B cell (primary cell): ENCODE measurements around the gene ATIC. TPM values are rescaled to one million over a fixed set of nuclear protein-coding genes. Genes with fewer than 3 reads are reported as not detected.

Experiments
- ATAC-seq: fragments of 200-7000 bp; cut with Tn5 transposase; one replicate; pipeline ENCODE4 v1.10.0; 2021; ENCODE audit warnings: low read depth, mild to moderate bottlenecking, moderate number of reproducible peaks, moderate library complexity
- CTCF ChIA-PET: fragments of 350-600 bp; sonication (Branson Sonifier 250); formaldehyde crosslinking; loops from one replicate; lab custom pipeline; 2021; ENCODE audit warnings: antibody characterized with exemption, inconsistent platforms; lab: Charles Lee
- POLR2A ChIA-PET: fragments of 350-600 bp; sonication (Branson Sonifier 250); formaldehyde crosslinking; loops from one replicate; lab custom pipeline; 2021; ENCODE audit warnings: antibody characterized with exemption; lab: Charles Lee
- DNase-seq: peaks from one replicate; pipeline ENCODE4 v3.0.0; 2013
- H2AFZ ChIP-seq: 2 replicates; pipeline ENCODE4 v1.6.1; 2012; ENCODE audit warnings: mild to moderate bottlenecking, low read depth, low read length; ENCODE audit not compliant: insufficient read depth, poor library complexity, severe bottlenecking
- H3K27ac ChIP-seq, 2 donors: 1 replicate in 1 of 2; 2 replicates in 1 of 2; pipeline ENCODE4 v1.5.1; 2012 to 2013; ENCODE audit warnings: low read length in 2 of 2, mild to moderate bottlenecking in 2 of 2, moderate library complexity in 1 of 2
- H3K27me3 ChIP-seq, 4 experiments: fragments of 200-600 bp in 1 of 4; sonication (generic) in 1 of 4; replicated peaks in 1 of 4; 1 replicate in 2 of 4; 2 replicates in 2 of 4; pipeline versions ENCODE4 v1.6.1 to v1.7.0; 2013 to 2016; ENCODE audit warnings: low read length in 3 of 4, mild to moderate bottlenecking in 2 of 4, mixed read lengths in 1 of 4, moderate library complexity in 1 of 4; ENCODE audit not compliant: insufficient read depth in 4 of 4, control insufficient read depth in 3 of 4; ENCODE audit errors: control extremely low read depth in 1 of 4
- H3K36me3 ChIP-seq, 2 experiments: replicated peaks in 1 of 2; 1 replicate in 1 of 2; 2 replicates in 1 of 2; pipeline versions ENCODE4 v1.6.1 to v1.7.1; 2013; ENCODE audit warnings: low read length in 1 of 2; ENCODE audit not compliant: insufficient read depth in 2 of 2, control insufficient read depth in 1 of 2; ENCODE audit errors: control extremely low read depth in 1 of 2, extremely low read depth in 1 of 2
- H3K4me1 ChIP-seq, 2 donors: fragments of 200-600 bp in 1 of 2; sonication (generic) in 1 of 2; 1 replicate in 1 of 2; 2 replicates in 1 of 2; pipeline versions ENCODE4 v1.5.1 to v1.6.1; 2013 to 2017; ENCODE audit warnings: low read length in 2 of 2; ENCODE audit not compliant: control insufficient read depth in 2 of 2, insufficient read depth in 2 of 2
- H3K4me2 ChIP-seq: replicated peaks from 2 replicates; pipeline ENCODE3; 2012; ENCODE audit warnings: mild to moderate bottlenecking, low read depth, low read length; ENCODE audit not compliant: poor library complexity, severe bottlenecking
- H3K4me3 ChIP-seq, 5 experiments: fragments of 200-600 bp in 1 of 5; sonication (generic) in 1 of 5; 1 replicate in 3 of 5; 2 replicates in 2 of 5; pipeline versions ENCODE4 v1.5.1 to v1.7.0; 2011 to 2016; ENCODE audit warnings: low read length in 4 of 5, mild to moderate bottlenecking in 4 of 5, low read depth in 2 of 5, control low read depth in 1 of 5, moderate library complexity in 1 of 5; ENCODE audit not compliant: insufficient read depth in 1 of 5; ENCODE audit errors: control extremely low read depth in 1 of 5, extremely low read depth in 1 of 5
- H3K79me2 ChIP-seq: fragments of 200-600 bp; sonication (generic); one replicate; pipeline ENCODE4 v1.6.0; 2016; ENCODE audit warnings: low read length; ENCODE audit not compliant: control insufficient read depth, insufficient read depth
- H3K9ac ChIP-seq: fragments of 200-600 bp; sonication (generic); 2 replicates; pipeline ENCODE4 v1.6.1; 2017; ENCODE audit warnings: mild to moderate bottlenecking, low read length, moderate library complexity
- H3K9me3 ChIP-seq, 3 donors: one replicate each; pipeline versions ENCODE4 v1.6.1 to v1.7.1; 2013; ENCODE audit warnings: low read length in 2 of 3; ENCODE audit not compliant: control insufficient read depth in 2 of 3, insufficient read depth in 1 of 3; ENCODE audit errors: control extremely low read depth in 1 of 3
- H4K20me1 ChIP-seq: 2 replicates; pipeline ENCODE4 v1.6.0; 2012; ENCODE audit warnings: mild to moderate bottlenecking, low read length; ENCODE audit not compliant: insufficient read depth, control insufficient read depth, poor library complexity, severe bottlenecking
- H3K27ac Mint-ChIP-seq: one replicate; pipeline ENCODE4 v1.8.0; 2021; ENCODE audit warnings: mixed read lengths
- H3K27me3 Mint-ChIP-seq: one replicate; pipeline ENCODE4 v1.8.0; 2021; ENCODE audit warnings: mixed read lengths
- H3K4me1 Mint-ChIP-seq: one replicate; pipeline ENCODE4 v1.8.0; 2021; ENCODE audit warnings: mixed read lengths
- H3K4me3 Mint-ChIP-seq: one replicate; pipeline ENCODE4 v1.8.0; 2021; ENCODE audit warnings: mixed read lengths
- H3K9me3 Mint-ChIP-seq: one replicate; pipeline ENCODE4 v1.8.0; 2022; ENCODE audit warnings: mixed read lengths; ENCODE audit not compliant: insufficient read depth
- CTCF ChIP-seq: fragments of 200-600 bp; IDR thresholded peaks from one replicate; pipeline ENCODE4 v1.8.0; 2022; ENCODE audit warnings: antibody characterized with exemption, mild to moderate bottlenecking
- EZH2 ChIP-seq: IDR thresholded peaks from 2 replicates; pipeline ENCODE4 v1.6.1; 2012; ENCODE audit warnings: borderline replicate concordance, low read depth, mild to moderate bottlenecking, moderate library complexity, low read length; ENCODE audit not compliant: insufficient read depth, poor library complexity, severe bottlenecking
- WGBS: methylation state at CpG from one replicate; pipeline ENCODE4 v1.1.5; 2013; ENCODE audit warnings: missing lambda C conversion rate; ENCODE audit not compliant: insufficient coverage; 5-methylcytosine and 5-hydroxymethylcytosine counted together
- intact Hi-C: fragments of 100-400 bp; cut with micrococcal nuclease; formaldehyde crosslinking; loops from one replicate; pipeline ENCODE4 v1.10.0; 2022
- polyA plus RNA-seq: library from polyadenylated mRNA; depleted of rRNA; stranded (reverse); fragments of >200 nt; gene quantifications from 2 replicates; pipeline ENCODE4 v1.2.3, GENCODE V29; 2012
- total RNA-seq, 2 donors: library from RNA; stranded (reverse); fragments of 120-200 nt in 1 of 2; gene quantifications; 1 replicate in 1 of 2; 2 replicates in 1 of 2; pipeline versions ENCODE4 v1.2.3 to v1.2.4, GENCODE V29; 2013 to 2022

ATIC gene
- total and polyA plus RNA-seq, 2 donors (not counting 1 experiment from before 2014, with no cell fraction given), result 55.4 to 80.4 TPM

- H3K4me1 Mint-ChIP-seq, result no peaks in the 10 kb centered on the region
- no peak overlapping the region for H3K27ac ChIP-seq
- H3K4me3 Mint-ChIP-seq, result no peak overlapping the region
- no peaks in the 10 kb centered on the region for H3K36me3 ChIP-seq
- DNase-seq (no peak), ATAC-seq (no peak)
- no peaks in the 10 kb centered on the region for H4K20me1 ChIP-seq
- no peak overlapping the region for H3K27ac Mint-ChIP-seq
- no peaks in the 10 kb centered on the region for H3K4me1 ChIP-seq
- H3K9me3 Mint-ChIP-seq, result peaks cover 5% of the 10 kb centered on the region
- WGBS, result 96% methylated on average over 3 of the region's 6 CpGs
- no peak overlapping the region for H3K4me2 ChIP-seq
- H3K4me3 ChIP-seq, result no peak overlapping the region
- TF ChIP-seq EZH2 (no peak), CTCF (no peak)
- H2AFZ ChIP-seq, result no peak overlapping the region
- H3K27me3 Mint-ChIP-seq, result no peaks in the 10 kb centered on the region
- POLR2A ChIA-PET, result no interaction called here
- intact Hi-C loops, result no loop called here
- no peaks in the 10 kb centered on the region for H3K79me2 ChIP-seq
- CTCF ChIA-PET, result no interaction called here
- no peak overlapping the region for H3K9ac ChIP-seq
- no peaks in the 10 kb centered on the region for H3K27me3 ChIP-seq
- H3K9me3 ChIP-seq, result no peaks in the 10 kb centered on the region
Measured at GRCh38 chr2:215375467-215375830, 63.6 kb downstream of the ATIC start.

GRCh38 chr2:215376103-215376780 is 64.4 kb downstream of the ATIC start:
- H3K4me1 ChIP-seq, result no peaks in the 10 kb centered on the region
- ChIA-PET CTCF (no interaction called here), POLR2A (no interaction called here)
- H3K4me2 ChIP-seq, result no peak overlapping the region
- TF ChIP-seq CTCF (no peak), EZH2 (no peak)
- H3K27me3 ChIP-seq, result no peaks in the 10 kb centered on the region
- no peaks in the 10 kb centered on the region for H4K20me1 ChIP-seq
- H3K4me1 Mint-ChIP-seq, result no peaks in the 10 kb centered on the region
- H3K79me2 ChIP-seq, result no peaks in the 10 kb centered on the region
- peaks cover 5% of the 10 kb centered on the region for H3K9me3 Mint-ChIP-seq
- H3K4me3 Mint-ChIP-seq, result no peak overlapping the region
- H2AFZ ChIP-seq, result no peak overlapping the region
- 100% methylated on average over 4 of the region's 9 CpGs for WGBS
- H3K27ac Mint-ChIP-seq, result no peak overlapping the region
- DNase-seq (no peak), ATAC-seq (no peak)
- intact Hi-C loops, result no loop called here
- no peak overlapping the region for H3K27ac ChIP-seq
- no peaks in the 10 kb centered on the region for H3K27me3 Mint-ChIP-seq
- no peak overlapping the region for H3K9ac ChIP-seq
- no peaks in the 10 kb centered on the region for H3K9me3 ChIP-seq
- H3K4me3 ChIP-seq, result no peak overlapping the region
- H3K36me3 ChIP-seq, result no peaks in the 10 kb centered on the region
